ENCODE results near the gene CTDSPL. TPM values are rescaled to one million over a fixed set of nuclear protein-coding genes. Genes with fewer than 3 reads are reported as not detected.

CTDSPL gene
- total and polyA plus RNA-seq, 4 donors: 8.4 to 17.2 (median 14.2) TPM

- TF ChIP-seq FOXA2 (IDR thresholded peaks at IDR 0.05) (no peak), RAD21 (IDR thresholded peaks at IDR 0.05) (peak in 1 of 2 donors; percentile 37), NR2F2 (IDR thresholded peaks at IDR 0.05) (no peak)
- Histone ChIP-seq H3K4me1 (ENCODE audit: control insufficient read depth in 4 of 4, insufficient read depth in 4 of 4, low read length in 3 of 4) (peaks cover 0 to 9% (median 2%) of the 10 kb centered on the region in 4 donors), H3K4me3 (ENCODE audit: low read depth in 1 of 3, low read length in 3 of 3) (no peak overlapping the region), H3K9ac (ENCODE audit: low read depth in 1 of 2, low read length in 2 of 2) (no peak overlapping the region), H3K9me3 (ENCODE audit: control insufficient read depth in 4 of 4, low read length in 3 of 4) (no peaks in the 10 kb centered on the region), H3K36me3 (ENCODE audit: control insufficient read depth in 4 of 4, insufficient read depth in 3 of 4, low read depth in 1 of 4, low read length in 3 of 4) (no peaks in the 10 kb centered on the region), H3K27ac (ENCODE audit: low read depth in 1 of 2, low read length in 2 of 2) (no peak overlapping the region), H3K27me3 (ENCODE audit: control insufficient read depth in 4 of 4, insufficient read depth in 4 of 4, low read length in 3 of 4) (no peaks in the 10 kb centered on the region)
- no peak for DNase-seq (ENCODE audit: low spot score)
- 83% methylated on average over 9 of the region's 9 CpGs for WGBS
Measured at GRCh38 chr3:37912052-37912733, 50.5 kb downstream of the CTDSPL start.

- Histone ChIP-seq H3K9me3 (ENCODE audit: control insufficient read depth in 4 of 4, low read length in 3 of 4) (no peaks in the 10 kb centered on the region), H3K27me3 (ENCODE audit: control insufficient read depth in 4 of 4, insufficient read depth in 4 of 4, low read length in 3 of 4) (no peaks in the 10 kb centered on the region), H3K36me3 (ENCODE audit: control insufficient read depth in 4 of 4, insufficient read depth in 3 of 4, low read depth in 1 of 4, low read length in 3 of 4) (no peaks in the 10 kb centered on the region), H3K4me3 (ENCODE audit: low read depth in 1 of 3, low read length in 3 of 3) (no peak overlapping the region), H3K27ac (ENCODE audit: low read depth in 1 of 2, low read length in 2 of 2) (no peak overlapping the region), H3K9ac (ENCODE audit: low read depth in 1 of 2, low read length in 2 of 2) (no peak overlapping the region), H3K4me1 (ENCODE audit: control insufficient read depth in 4 of 4, insufficient read depth in 4 of 4, low read length in 3 of 4) (peaks cover 0 to 16% (median 5%) of the 10 kb centered on the region in 4 donors)
- WGBS: 92% methylated on average over 4 of the region's 4 CpGs
- DNase-seq (ENCODE audit: low spot score): no peak
- no peak for TF ChIP-seq SP1 (IDR thresholded peaks at IDR 0.05)
- TF ChIP-seq ATF3 (IDR thresholded peaks at IDR 0.05): no peak
Measured at GRCh38 chr3:37913522-37913921, 51.8 kb downstream of the CTDSPL start.

GRCh38 chr3:37916685-37917084 is 55.0 kb downstream of the CTDSPL start:
- no peak for DNase-seq (ENCODE audit: low spot score)
- H3K36me3 ChIP-seq (ENCODE audit: control insufficient read depth in 4 of 4, insufficient read depth in 3 of 4, low read depth in 1 of 4, low read length in 3 of 4): no peaks in the 10 kb centered on the region
- peaks cover 2 to 26% (median 12%) of the 10 kb centered on the region in 4 donors for H3K4me1 ChIP-seq (ENCODE audit: control insufficient read depth in 4 of 4, insufficient read depth in 4 of 4, low read length in 3 of 4)
- H3K27me3 ChIP-seq (ENCODE audit: control insufficient read depth in 4 of 4, insufficient read depth in 4 of 4, low read length in 3 of 4): no peaks in the 10 kb centered on the region
- no peak overlapping the region for H3K27ac ChIP-seq (ENCODE audit: low read depth in 1 of 2, low read length in 2 of 2)
- H3K9me3 ChIP-seq (ENCODE audit: control insufficient read depth in 4 of 4, low read length in 3 of 4): no peaks in the 10 kb centered on the region
- 93% methylated on average over 1 of the region's 1 CpG for WGBS
- TF ChIP-seq RAD21 (IDR thresholded peaks at IDR 0.05) (no peak), HNF4A (conservative IDR thresholded peaks at IDR 0.05) (no peak), FOXA1 (IDR thresholded peaks at IDR 0.05) (no peak), SP1 (IDR thresholded peaks at IDR 0.05) (no peak), FOXA2 (IDR thresholded peaks at IDR 0.05) (no peak), ATF3 (IDR thresholded peaks at IDR 0.05) (no peak), REST (IDR thresholded peaks at IDR 0.05) (no peak), CTCF (IDR thresholded peaks at IDR 0.05; ENCODE audit: low read depth, low read length, missing input control) (no peak), GABPA (IDR thresholded peaks at IDR 0.05 in 1 of 2, conservative IDR thresholded peaks at IDR 0.05 in 1 of 2) (no peak), MAX (IDR thresholded peaks at IDR 0.05) (no peak), NR2F2 (IDR thresholded peaks at IDR 0.05) (no peak), HNF4G (IDR thresholded peaks at IDR 0.05) (no peak), TAF1 (conservative IDR thresholded peaks at IDR 0.05) (no peak), ZBTB33 (IDR thresholded peaks at IDR 0.05) (no peak), YY1 (IDR thresholded peaks at IDR 0.05) (no peak), JUND (IDR thresholded peaks at IDR 0.05) (no peak), RXRA (IDR thresholded peaks at IDR 0.05) (no peak), EGR1 (IDR thresholded peaks at IDR 0.05; ENCODE audit: low read depth in 2 of 2) (no peak)
- no peak overlapping the region for H3K4me3 ChIP-seq (ENCODE audit: low read depth in 1 of 3, low read length in 3 of 3)
- H3K9ac ChIP-seq (ENCODE audit: low read depth in 1 of 2, low read length in 2 of 2): no peak overlapping the region
